Astrocyte (in vitro differentiated cells and primary cell): ENCODE results near the gene SPRING1.

Source experiments
- EZH2 ChIP-seq: IDR thresholded peaks from 2 replicates; pipeline ENCODE4 v1.6.1; 2012; ENCODE audit warnings: mild to moderate bottlenecking, low read length, inconsistent platforms; ENCODE audit not compliant: insufficient read depth
- TF ChIP-seq, protein P1 (sequence below): IDR thresholded peaks from 2 replicates; pipeline ENCODE4 v1.5.1; 2011; ENCODE audit warnings: low read depth, mild to moderate bottlenecking, inconsistent platforms, low read length, moderate library complexity; ENCODE audit not compliant: insufficient read depth

DNA sequence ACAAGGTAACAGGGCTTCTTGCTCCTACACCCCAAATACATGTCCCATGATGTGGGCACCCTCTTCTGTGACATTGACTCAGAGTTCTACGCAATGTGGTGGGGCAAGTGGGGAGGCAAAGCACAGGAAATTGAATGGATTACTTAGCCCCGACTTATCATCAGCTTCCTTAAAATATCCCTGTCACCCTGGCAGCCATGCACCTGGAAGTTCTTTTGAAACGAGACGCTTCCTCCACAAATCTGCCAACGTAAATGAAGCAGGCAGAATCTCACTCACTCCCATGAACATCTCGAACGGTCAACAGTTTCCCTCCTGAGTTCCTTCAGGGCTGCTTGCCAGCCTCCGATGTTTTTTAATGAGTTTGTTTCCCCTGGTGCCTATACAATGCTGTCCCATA is 33.8 kb upstream of the SPRING1 start:
- TF ChIP-seq, protein P1, sequence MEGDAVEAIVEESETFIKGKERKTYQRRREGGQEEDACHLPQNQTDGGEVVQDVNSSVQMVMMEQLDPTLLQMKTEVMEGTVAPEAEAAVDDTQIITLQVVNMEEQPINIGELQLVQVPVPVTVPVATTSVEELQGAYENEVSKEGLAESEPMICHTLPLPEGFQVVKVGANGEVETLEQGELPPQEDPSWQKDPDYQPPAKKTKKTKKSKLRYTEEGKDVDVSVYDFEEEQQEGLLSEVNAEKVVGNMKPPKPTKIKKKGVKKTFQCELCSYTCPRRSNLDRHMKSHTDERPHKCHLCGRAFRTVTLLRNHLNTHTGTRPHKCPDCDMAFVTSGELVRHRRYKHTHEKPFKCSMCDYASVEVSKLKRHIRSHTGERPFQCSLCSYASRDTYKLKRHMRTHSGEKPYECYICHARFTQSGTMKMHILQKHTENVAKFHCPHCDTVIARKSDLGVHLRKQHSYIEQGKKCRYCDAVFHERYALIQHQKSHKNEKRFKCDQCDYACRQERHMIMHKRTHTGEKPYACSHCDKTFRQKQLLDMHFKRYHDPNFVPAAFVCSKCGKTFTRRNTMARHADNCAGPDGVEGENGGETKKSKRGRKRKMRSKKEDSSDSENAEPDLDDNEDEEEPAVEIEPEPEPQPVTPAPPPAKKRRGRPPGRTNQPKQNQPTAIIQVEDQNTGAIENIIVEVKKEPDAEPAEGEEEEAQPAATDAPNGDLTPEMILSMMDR = no peak
- TF ChIP-seq EZH2 = no peak
